ENCODE data around the gene GNG13. TPM values are rescaled to one million over a fixed set of nuclear protein-coding genes. Genes with fewer than 3 reads are reported as not detected.
A peak's percentile ranks its signal among the peaks of the same experiment; 100 is the strongest.

GNG13 gene
- polyA plus RNA-seq, 2 of the 4 experiments (the other 2 are of a cell fraction) = 0.09 TPM; not detected in 1

GRCh38 chr16:769184-769784 lies 31.2 kb downstream of the GNG13 start:
- POLR2A ChIA-PET = no interaction called here

GRCh38 chr16:768428-768827 lies 32.1 kb downstream of the GNG13 start:
- ATAC-seq (peak; percentile 20 to 54; a peak in 3 of 6 replicates), FAIRE-seq (no peak), DNase-seq (ENCODE audit: low read depth in 1 of 2, low spot score in 1 of 2) (no peak)
- Histone ChIP-seq H3K4me2 (peak overlapping the region; percentile 45), H3K4me3 (no peak overlapping the region), H3K27ac (peak overlapping the region in 1 of 2 experiments; percentile 40; a peak in 2 of 6 replicates), H3K4me1 (peaks cover 11% of the 10 kb centered on the region), H3K9me3 (no peaks in the 10 kb centered on the region)
- 57% methylated on average over 11 of the region's 21 CpGs for WGBS (ENCODE audit: missing lambda C conversion rate)
- ChIA-PET POLR2A (no interaction called here), CTCF (interaction anchor here (15.8 kb wide), 1 partner anchor 18 kb away, joined by 105 read pairs; the partner anchor contains the start of genes CHTF18 and RPUSD1)
- TF ChIP-seq BCL3 (IDR thresholded peaks at IDR 0.05) (no peak), KDM5A (IDR thresholded peaks at IDR 0.05) (no peak), FOSL2 (IDR thresholded peaks at IDR 0.05) (no peak), FOSL2 (CRISPR knock-in tag; IDR thresholded peaks at IDR 0.05) (no peak), HMGXB4 (CRISPR knock-in tag; IDR thresholded peaks at IDR 0.05; ENCODE audit: borderline replicate concordance) (no peak), PBX3 (IDR thresholded peaks at IDR 0.05) (no peak), HOXB5 (CRISPR knock-in tag; IDR thresholded peaks at IDR 0.05) (no peak), E2F6 (IDR thresholded peaks at IDR 0.05; ENCODE audit: borderline replicate concordance, low read depth) (no peak), ZFP36 (IDR thresholded peaks at IDR 0.05; ENCODE audit: borderline replicate concordance, partially characterized antibody) (no peak), ZSCAN20 (CRISPR knock-in tag; IDR thresholded peaks at IDR 0.05) (no peak), ATOH8 (CRISPR knock-in tag; IDR thresholded peaks at IDR 0.05; ENCODE audit: low read depth) (no peak), NR3C1 (IDR thresholded peaks at IDR 0.05) (no peak), USF2 (IDR thresholded peaks at IDR 0.05) (no peak), JUN (IDR thresholded peaks at IDR 0.05) (no peak), CBX8 (IDR thresholded peaks at IDR 0.05) (no peak), POLR2A (IDR thresholded peaks at IDR 0.05; ENCODE audit: low read length) (no peak), REST (IDR thresholded peaks at IDR 0.05) (no peak), GATA3 (IDR thresholded peaks at IDR 0.05; ENCODE audit: borderline replicate concordance) (no peak)

More at GRCh38 chr16:769184-769784, 31.2 kb downstream of the GNG13 start:
- ATAC-seq = peak in 1 of 2 experiments; percentile 16; a peak in 2 of 6 replicates
- 83% methylated on average over 9 of the region's 20 CpGs for WGBS (ENCODE audit: missing lambda C conversion rate)
- no peak for DNase-seq (ENCODE audit: low read depth in 1 of 2, low spot score in 1 of 2)
- Histone ChIP-seq H3K4me1 (peaks cover 7% of the 10 kb centered on the region), H3K27ac (0 out of 6 replicates have a peak overlapping the region, but pooled peaks of 1 of the 2 experiments have one; percentile 40), H3K4me2 (no peak overlapping the region), H3K9me3 (no peaks in the 10 kb centered on the region), H3K4me3 (no peak overlapping the region)
- CTCF ChIA-PET = interaction anchor here (1.3 to 15.8 kb wide), 3 partner anchors 17 to 28 kb away, joined by 4 to 105 read pairs (median 6); partner anchors contain the start of genes CHTF18, CIAO3 and RPUSD1
- TF ChIP-seq HOXB13 (CRISPR knock-in tag; IDR thresholded peaks at IDR 0.05; ENCODE audit: low read depth) = no peak
- TF ChIP-seq ZNF302 (CRISPR knock-in tag; IDR thresholded peaks at IDR 0.05) = no peak
- TF ChIP-seq BHLHE40 (IDR thresholded peaks at IDR 0.05; ENCODE audit: low read depth, low read length) = no peak
- TF ChIP-seq CEBPB (IDR thresholded peaks at IDR 0.05) = no peak
- TF ChIP-seq JUN (IDR thresholded peaks at IDR 0.05) = no peak
- TF ChIP-seq RARB (CRISPR knock-in tag; IDR thresholded peaks at IDR 0.05) = no peak
- TF ChIP-seq ZC3H11A (IDR thresholded peaks at IDR 0.05) = no peak
- no peak for TF ChIP-seq EHMT2 (IDR thresholded peaks at IDR 0.05; ENCODE audit: low read depth)
- no peak for TF ChIP-seq RNF2 (IDR thresholded peaks at IDR 0.05; ENCODE audit: borderline replicate concordance, low read depth)
- no peak for TF ChIP-seq MAX (IDR thresholded peaks at IDR 0.05)
- no peak for TF ChIP-seq FOSL2 (IDR thresholded peaks at IDR 0.05)
- no peak for TF ChIP-seq FOSL2 (CRISPR knock-in tag; IDR thresholded peaks at IDR 0.05)
- no peak for FAIRE-seq
